ENCODE data around the gene IKZF1. TPM values are rescaled to one million over a fixed set of nuclear protein-coding genes. Genes with fewer than 3 reads are reported as not detected.

IKZF1 gene
- total RNA-seq, 1 experiment from 2014 or later, result 0.57 TPM

DNA sequence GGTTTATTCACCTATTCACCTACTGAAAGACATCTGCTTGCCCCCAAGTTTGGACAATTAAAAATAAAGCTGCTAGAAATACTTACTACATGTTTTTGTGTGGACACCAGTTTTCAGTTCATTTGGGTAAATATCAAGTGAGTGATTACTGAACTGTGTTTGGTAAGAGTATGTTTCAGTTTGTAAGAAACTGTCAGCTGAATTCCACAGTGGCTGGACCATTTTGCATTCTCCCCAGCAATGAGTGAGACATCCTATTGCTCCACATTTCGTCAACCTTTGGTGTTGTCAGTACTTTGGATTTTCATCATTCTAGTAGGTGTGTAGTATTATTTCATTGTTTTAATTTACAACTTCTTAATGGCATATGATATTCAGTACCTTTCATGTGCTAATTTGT lies 17.4 kb upstream of the IKZF1 start:
- DNase-seq (ENCODE audit: low read depth, low spot score), result no peak
- H3K4me1 ChIP-seq (ENCODE audit: control insufficient read depth in 1 of 2, insufficient read depth in 2 of 2, low read length in 2 of 2), result no peaks in the 10 kb centered on the region
- intact Hi-C loops (cut with micrococcal nuclease), result no loop called here
- H3K9me2 ChIP-seq (ENCODE audit: insufficient read depth), result no peaks in the 10 kb centered on the region
- H3K9me3 ChIP-seq (ENCODE audit: control insufficient read depth in 1 of 2, insufficient read depth in 1 of 2, low read depth in 1 of 2, low read length in 2 of 2), result no peaks in the 10 kb centered on the region
- H3K4me2 ChIP-seq (ENCODE audit: low read length), result no peak overlapping the region
- RAD21 ChIA-PET (ENCODE audit: low non-redundant PET in 1 of 2, low total read pairs in 2 of 2, uncharacterized antibody in 2 of 2, unreplicated experiment in 2 of 2), result no interaction called here
- H3K9ac ChIP-seq (ENCODE audit: low read length), result no peak overlapping the region
- CTCF ChIA-PET, result no interaction called here
- BruUV-seq (replicated peaks), result no TSS peak
- no peak overlapping the region for H2AFZ ChIP-seq (ENCODE audit: low read depth, low read length, poor library complexity, severe bottlenecking)
- no peak for TF ChIP-seq TCF7L2 (IDR thresholded peaks at IDR 0.05; ENCODE audit: borderline replicate concordance, extremely low read depth, insufficient read depth, insufficient read length)
- TF ChIP-seq SRF (IDR thresholded peaks at IDR 0.05; ENCODE audit: low read depth), result no peak
- TF ChIP-seq POLR2AphosphoS5 (IDR thresholded peaks at IDR 0.05; ENCODE audit: low read depth, low read length), result no peak
- no peak for TF ChIP-seq YY1 (IDR thresholded peaks at IDR 0.05; ENCODE audit: extremely low read depth, insufficient replicate concordance, low read depth, low read length)
- TF ChIP-seq CBX3 (IDR thresholded peaks at IDR 0.05; ENCODE audit: low read depth), result no peak
- TF ChIP-seq CEBPB (IDR thresholded peaks at IDR 0.05; ENCODE audit: low read depth), result no peak
- TF ChIP-seq JUND (IDR thresholded peaks at IDR 0.05), result no peak
- TF ChIP-seq ELF1 (IDR thresholded peaks at IDR 0.05; ENCODE audit: borderline replicate concordance, low read depth), result no peak
- TF ChIP-seq SIN3A (IDR thresholded peaks at IDR 0.05; ENCODE audit: low read depth), result no peak
- TF ChIP-seq ZBTB33 (IDR thresholded peaks at IDR 0.05; ENCODE audit: extremely low read depth, insufficient replicate concordance, low read length), result no peak
- TF ChIP-seq EZH2phosphoT487 (IDR thresholded peaks at IDR 0.05; ENCODE audit: borderline replicate concordance), result no peak
- no peak for TF ChIP-seq EZH2 (IDR thresholded peaks at IDR 0.05)
- TF ChIP-seq RAD21 (IDR thresholded peaks at IDR 0.05; ENCODE audit: low read depth), result no peak
- TF ChIP-seq POLR2A (IDR thresholded peaks at IDR 0.05; ENCODE audit: borderline replicate concordance, extremely low read depth, insufficient read depth, insufficient read length), result no peak
- no peak for TF ChIP-seq MAX (IDR thresholded peaks at IDR 0.05)
- TF ChIP-seq EGR1 (IDR thresholded peaks at IDR 0.05; ENCODE audit: low read depth), result no peak
- TF ChIP-seq ZFX (IDR thresholded peaks at IDR 0.05), result no peak
- no peak for TF ChIP-seq FOSL1 (IDR thresholded peaks at IDR 0.05; ENCODE audit: low read depth)
- TF ChIP-seq, protein P1, sequence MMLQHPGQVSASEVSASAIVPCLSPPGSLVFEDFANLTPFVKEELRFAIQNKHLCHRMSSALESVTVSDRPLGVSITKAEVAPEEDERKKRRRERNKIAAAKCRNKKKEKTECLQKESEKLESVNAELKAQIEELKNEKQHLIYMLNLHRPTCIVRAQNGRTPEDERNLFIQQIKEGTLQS (IDR thresholded peaks at IDR 0.05), result no peak
- H4K20me1 ChIP-seq (ENCODE audit: insufficient read depth), result no peaks in the 10 kb centered on the region
- H3K79me2 ChIP-seq (ENCODE audit: insufficient read depth, low read length), result no peaks in the 10 kb centered on the region
- no peak overlapping the region for H3K27ac ChIP-seq (ENCODE audit: low read depth, low read length)
- H3K4me3 ChIP-seq (replicated peaks in 1 of 2; ENCODE audit: low read depth in 1 of 2, low read length in 2 of 2), result no peak overlapping the region
- H3K36me3 ChIP-seq (ENCODE audit: control insufficient read depth in 1 of 2, insufficient read depth in 2 of 2, low read length in 2 of 2), result no peaks in the 10 kb centered on the region
- ATAC-seq, result no peak
- POLR2A ChIA-PET, result no interaction called here
- H3K27me3 ChIP-seq (ENCODE audit: insufficient read depth, low read length), result no peaks in the 10 kb centered on the region
